HepG2 (cell line): ENCODE measurements around the gene AARS2. TPM values are rescaled to one million over a fixed set of nuclear protein-coding genes. Genes with fewer than 3 reads are reported as not detected.

Experiments
- BCL3 ChIP-seq: sonication (generic); formaldehyde crosslinking; IDR thresholded peaks from 2 replicates; pipeline ENCODE4 v1.5.1; 2020; ENCODE audit warnings: mild to moderate bottlenecking, missing genetic modification reagents, moderate library complexity
- CEBPZ ChIP-seq: IDR thresholded peaks from 2 replicates; pipeline ENCODE4 v1.6.1; 2012; ENCODE audit warnings: low read length, improper control_type of control experiment
- CSRNP1 ChIP-seq: sonication (generic); formaldehyde crosslinking; IDR thresholded peaks from 2 replicates; pipeline ENCODE4 v1.8.1; 2023; ENCODE audit warnings: mild to moderate bottlenecking, missing genetic modification reagents
- NCOA2 ChIP-seq: sonication (generic); formaldehyde crosslinking; IDR thresholded peaks from 2 replicates; pipeline ENCODE4 v1.8.0; 2022; ENCODE audit warnings: inconsistent platforms
- NFE2 ChIP-seq: sonication (generic); formaldehyde crosslinking; IDR thresholded peaks from 2 replicates; pipeline ENCODE4 v1.4.0; 2020; ENCODE audit warnings: missing genetic modification reagents
- NFIC ChIP-seq: IDR thresholded peaks from 2 replicates; pipeline ENCODE4 v1.6.1; 2012; ENCODE audit warnings: mild to moderate bottlenecking, low read length, inconsistent platforms
- SSRP1 ChIP-seq: IDR thresholded peaks from 2 replicates; pipeline ENCODE4 v1.6.1; 2016; ENCODE audit warnings: control low read depth
- ZBTB38 ChIP-seq: sonication (generic); formaldehyde crosslinking; IDR thresholded peaks from 2 replicates; pipeline ENCODE4 v1.5.1; 2020; ENCODE audit warnings: mild to moderate bottlenecking, missing genetic modification reagents
- ZFP90 ChIP-seq: sonication (generic); formaldehyde crosslinking; IDR thresholded peaks from 2 replicates; pipeline ENCODE4 v1.8.0; 2022; ENCODE audit warnings: missing genetic modification reagents, mild to moderate bottlenecking, inconsistent platforms, borderline replicate concordance
- ZNF142 ChIP-seq: sonication (generic); formaldehyde crosslinking; IDR thresholded peaks from 2 replicates; pipeline ENCODE4 v1.4.0; 2020; ENCODE audit warnings: missing genetic modification reagents
- ZNF33A ChIP-seq: sonication (generic); formaldehyde crosslinking; IDR thresholded peaks from 2 replicates; pipeline ENCODE4 v1.5.1; 2020; ENCODE audit warnings: missing genetic modification reagents, mild to moderate bottlenecking, moderate library complexity, borderline replicate concordance
- ZNF33B ChIP-seq: sonication (generic); formaldehyde crosslinking; IDR thresholded peaks from 2 replicates; pipeline ENCODE4 v1.5.1; 2020; ENCODE audit warnings: mild to moderate bottlenecking, missing genetic modification reagents
- ZNF432 ChIP-seq: sonication (generic); formaldehyde crosslinking; IDR thresholded peaks from 2 replicates; pipeline ENCODE4 v1.5.0; 2020; ENCODE audit warnings: missing genetic modification reagents, mild to moderate bottlenecking, borderline replicate concordance
- ZNF878 ChIP-seq: sonication (generic); formaldehyde crosslinking; IDR thresholded peaks from 2 replicates; pipeline ENCODE4 v1.8.1; 2023; ENCODE audit warnings: mild to moderate bottlenecking, missing genetic modification reagents, moderate library complexity
- ZZZ3 ChIP-seq: sonication (generic); formaldehyde crosslinking; IDR thresholded peaks from 2 replicates; pipeline ENCODE4 v1.4.0; 2020; ENCODE audit warnings: missing genetic modification reagents, mild to moderate bottlenecking, borderline replicate concordance
- polyA plus RNA-seq, 8 experiments: library from polyadenylated mRNA; depleted of rRNA in 3 of 8; stranded (reverse) in 7 of 8; unstranded in 1 of 8; fragments of >200 nt; fragmentation: Illumina TruSeq in 4 of 8; extraction: Trizol in 4 of 8; gene quantifications; 2 replicates each; pipeline versions ENCODE4 v1.2.1 to v1.2.3, GENCODE V29; 2011 to 2016; ENCODE audit warnings: low read depth in 4 of 8, missing spikeins in 1 of 8, mixed read lengths in 1 of 8; ENCODE audit not compliant: insufficient read depth in 1 of 8
- total RNA-seq, 5 experiments: library from RNA; depleted of rRNA; stranded (reverse); fragments of >200 nt; fragmentation: Illumina TruSeq; extraction: Trizol; gene quantifications; 2 replicates each; pipeline ENCODE4 v1.2.3, GENCODE V29; 2016; ENCODE audit warnings: low read depth in 1 of 5

Gene AARS2
- total and polyA plus RNA-seq, 2 of the 13 experiments (the other 11 are each of a cell fraction or from before 2014, with no cell fraction given) = 7.5 to 24.1 TPM

GRCh38 chr6:44254191-44255104 lies 58.7 kb downstream of the AARS2 start (continued):
- TF ChIP-seq ZNF142 (CRISPR knock-in tag) (no peak), ZZZ3 (CRISPR knock-in tag) (no peak), NFIC (no peak), ZNF878 (no peak), CEBPZ (no peak), SSRP1 (CRISPR knock-in tag) (peak; percentile 88; the same call in 1 of the 2 replicates), ZNF33A (CRISPR knock-in tag) (no peak), NFE2 (no peak), CSRNP1 (CRISPR knock-in tag) (peak; percentile 59; the same call in 1 of the 2 replicates), ZFP90 (CRISPR knock-in tag) (no peak), BCL3 (CRISPR knock-in tag) (no peak), NCOA2 (CRISPR knock-in tag) (no peak), ZNF33B (peak; percentile 63; the same call in 1 of the 2 replicates), ZNF432 (CRISPR knock-in tag) (0 out of 2 replicates have a peak, but pooled peaks have one; percentile 44), ZBTB38 (peak; percentile 48; the same call in 1 of the 2 replicates)
